Heart left ventricle (tissue), 13 donors: ENCODE data around the gene AIP.

Experiments
- CTCF ChIP-seq, 12 donors: fragments of 200-600 bp; sonication (generic) in 4 of 12; IDR thresholded peaks; one replicate each; pipeline versions ENCODE4 v1.5.0 to v1.8.0; 2018 to 2022; ENCODE audit warnings: antibody characterized with exemption in 12 of 12, mild to moderate bottlenecking in 5 of 12
- POLR2A ChIP-seq, 2 donors: fragments of 450-650 bp; IDR thresholded peaks; one replicate each; pipeline ENCODE4 v1.6.1; 2017; ENCODE audit warnings: antibody characterized with exemption in 2 of 2, mild to moderate bottlenecking in 2 of 2, moderate library complexity in 2 of 2
- donor health status: ischemic (EF 13 %, LVEDD 7.1; RV severe dilation, severe dysfunction).
- donor health status: DM: no; HTN: yes; CAD: no.
- donor health status: DM: no; HTN: no; CAD: no.
- donor health status: ischemic (EF 25% LVEDD 6.9; RV normal size, moderate dysfunction).
- donor health status: ischemic (EF 25% LVEDD 5.7; RV mildly dilated, moderate dysfunction).
- donor health status: ischemic (EF 35%, LVEDD 5.7; RV mildly dilated, moderate dysfunction).
- donor health status: nonischemic (EF 11% LVEDD 7.7; RV severe dilation, severe dysfunction).
- donor health status: DM: yes; HTN: yes; CAD: no.
- donor health status: PGD.
- donor health status: ischemic (EF 29% LVEDD 5.4; RV normal size, mild dysfunction).
- donor health status: nonischemic (EF 23%, LVEDD 6.1; RV moderate dilation, normal function).

- TF ChIP-seq CTCF (IDR thresholded peaks at IDR 0.05) (no peak), POLR2A (IDR thresholded peaks at IDR 0.05) (no peak)
These were observed 27.2 kb downstream of the AIP start for GRCh38 chr11:67510023-67510345.
